ENCODE data around the gene SH3BGR.
"Not testable (repeated sequence)": the region's sequence is repeated elsewhere in the genome, so short reads cannot be mapped to it uniquely, and the experiment has no call there.

Gene SH3BGR

DNA sequence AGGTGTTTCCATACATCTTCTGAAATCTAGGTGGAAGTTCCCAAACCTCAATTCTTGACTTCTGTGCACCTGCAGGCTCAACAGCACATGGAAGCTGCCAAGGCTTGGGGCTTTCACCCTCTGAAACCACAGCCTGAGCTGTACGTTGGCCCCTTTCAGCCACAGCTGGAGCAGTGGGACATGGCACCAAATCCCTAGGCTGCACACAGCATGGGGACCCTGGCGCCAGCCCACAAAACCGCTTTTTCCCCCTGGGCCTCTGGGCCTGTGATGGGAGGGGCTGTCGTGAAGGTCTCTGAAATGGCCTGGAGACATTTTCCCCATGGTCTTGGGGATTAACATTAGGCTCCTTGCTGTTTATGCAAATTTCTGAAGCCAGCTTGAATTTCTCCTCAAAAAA lies 88.6 kb downstream of the SH3BGR start:
- DNase-seq = not testable (repeated sequence)

DNA sequence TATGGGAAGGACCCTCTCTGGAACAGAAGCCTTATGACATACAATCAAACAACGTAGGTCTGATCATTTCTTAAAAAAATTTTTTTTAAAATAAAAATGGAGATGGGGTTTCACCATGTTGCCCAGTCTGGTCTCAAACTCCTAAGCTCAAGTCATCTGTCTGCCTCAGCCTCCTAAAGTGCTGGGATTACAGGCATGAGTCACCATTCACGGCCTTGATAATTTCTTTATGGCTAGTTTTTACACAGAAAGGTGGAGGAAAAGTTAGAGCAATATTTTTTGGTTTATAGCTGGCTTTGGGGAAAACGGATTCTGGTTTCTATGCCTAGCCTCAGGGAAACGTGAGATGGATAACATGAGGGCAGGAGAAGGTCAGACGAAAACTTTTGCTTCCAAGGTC lies 91.0 kb downstream of the SH3BGR start:
- no peak for DNase-seq

DNA sequence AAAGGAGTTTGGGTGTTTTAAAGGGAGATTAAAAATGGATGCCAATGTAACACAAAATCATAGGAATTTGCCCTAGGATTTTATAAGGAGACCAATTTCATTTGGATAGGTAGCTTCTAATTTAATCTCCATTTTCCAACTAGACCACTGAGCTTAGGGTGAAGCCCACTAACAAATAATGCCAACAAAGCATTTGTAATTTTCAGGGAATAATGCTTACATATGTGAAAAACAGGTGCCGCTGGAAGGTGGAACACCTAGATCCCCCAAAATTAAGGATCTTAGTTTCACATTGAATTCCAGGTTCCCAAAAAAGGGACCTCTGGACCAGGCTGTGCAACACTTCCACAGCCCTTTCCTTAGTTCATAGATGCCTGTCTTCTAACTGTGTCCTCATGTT lies 94.8 kb downstream of the SH3BGR start:
- no peak for DNase-seq

DNA sequence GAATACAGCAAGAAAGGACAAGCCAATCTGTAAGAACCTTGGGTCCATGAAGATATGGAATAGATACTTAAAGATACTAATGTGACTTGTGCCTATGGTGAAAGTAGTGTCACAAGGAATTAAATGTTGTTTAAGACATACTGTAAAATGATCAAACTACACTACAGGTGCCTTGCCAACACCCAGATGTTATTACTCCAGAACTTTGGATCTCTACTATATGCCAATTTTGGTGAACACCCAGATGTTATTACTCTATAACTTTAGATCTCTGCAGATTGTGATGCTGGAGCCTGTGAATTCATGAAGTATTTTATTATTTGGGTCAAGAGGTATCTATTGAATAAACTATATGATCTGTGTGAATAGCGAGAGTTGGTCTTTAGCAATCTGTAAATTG lies 101.1 kb downstream of the SH3BGR start:
- DNase-seq = no peak

DNA sequence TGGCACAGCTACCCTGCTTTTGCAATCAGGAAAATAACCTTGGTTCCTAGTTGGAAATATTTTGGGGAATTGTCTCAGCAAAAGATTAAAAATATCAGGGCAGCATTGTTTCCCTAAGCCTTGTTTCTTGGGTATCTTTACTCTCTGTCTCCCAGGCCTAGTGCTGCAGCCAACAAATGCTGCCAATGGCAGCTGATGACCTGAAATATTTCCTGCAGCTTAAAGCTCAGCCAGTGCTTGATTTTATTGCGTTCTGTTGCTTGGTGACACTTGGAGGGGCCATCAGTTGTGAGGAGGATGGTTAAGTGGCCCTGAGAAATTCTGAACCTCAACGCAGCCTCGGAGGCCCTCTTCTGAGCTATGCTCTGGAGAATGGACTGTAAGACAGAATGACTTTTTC lies 101.6 kb downstream of the SH3BGR start:
- no peak for DNase-seq

DNA sequence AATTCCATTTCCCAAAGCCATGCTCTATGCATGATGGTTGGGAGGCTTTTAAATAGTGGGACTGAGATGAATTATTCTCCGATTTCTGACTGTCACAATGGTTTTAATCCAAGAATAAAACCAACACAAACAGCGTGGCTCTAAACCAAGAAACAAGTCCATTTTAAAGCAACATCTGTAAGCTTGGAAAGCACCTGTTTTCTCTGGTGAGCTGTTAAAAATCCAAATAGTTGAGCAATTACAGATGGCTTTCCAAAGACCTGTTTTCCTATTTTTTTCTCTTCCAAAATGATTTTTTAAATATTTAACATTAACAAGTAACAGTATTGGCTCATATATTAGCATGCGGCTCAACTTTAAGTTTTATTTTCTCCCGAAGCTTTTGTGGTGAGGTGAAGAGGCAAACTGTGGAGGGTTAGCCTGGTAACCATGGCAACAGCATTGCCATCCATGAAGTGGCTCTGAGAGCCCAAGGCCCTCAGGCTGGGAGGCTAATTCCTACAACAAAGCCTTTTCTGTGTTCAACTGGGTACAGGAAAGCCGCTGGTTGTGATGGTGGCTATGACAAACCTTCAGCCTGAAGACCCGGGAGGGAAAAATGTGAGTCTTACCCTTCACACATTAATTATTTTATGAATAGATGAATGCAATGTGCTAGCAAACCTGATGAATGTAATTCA lies 104.3 kb downstream of the SH3BGR start:
- DNase-seq = peak in 22 of 58 donors; percentile 2 to 46 (median 13)

DNA sequence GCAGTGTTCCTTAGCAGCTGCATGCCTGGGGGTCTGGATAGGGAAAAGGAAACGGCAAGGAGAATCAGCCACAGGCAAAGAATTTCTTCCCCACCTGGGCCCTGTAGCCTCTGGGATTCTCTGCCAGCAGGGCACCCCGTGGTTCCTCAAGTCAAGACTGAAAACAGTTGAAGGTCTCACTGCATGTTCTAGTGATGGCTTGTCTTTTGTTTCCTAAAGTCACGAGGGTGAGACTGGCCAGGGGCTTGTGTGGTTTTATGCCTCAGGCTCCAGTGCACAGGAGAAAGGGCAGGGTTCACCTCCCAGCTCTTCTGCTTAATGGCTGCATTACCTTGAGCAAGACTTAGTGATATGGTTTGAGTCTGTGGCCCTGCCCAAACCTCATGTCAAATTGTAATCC lies 107.7 kb downstream of the SH3BGR start:
- DNase-seq = no peak

DNA sequence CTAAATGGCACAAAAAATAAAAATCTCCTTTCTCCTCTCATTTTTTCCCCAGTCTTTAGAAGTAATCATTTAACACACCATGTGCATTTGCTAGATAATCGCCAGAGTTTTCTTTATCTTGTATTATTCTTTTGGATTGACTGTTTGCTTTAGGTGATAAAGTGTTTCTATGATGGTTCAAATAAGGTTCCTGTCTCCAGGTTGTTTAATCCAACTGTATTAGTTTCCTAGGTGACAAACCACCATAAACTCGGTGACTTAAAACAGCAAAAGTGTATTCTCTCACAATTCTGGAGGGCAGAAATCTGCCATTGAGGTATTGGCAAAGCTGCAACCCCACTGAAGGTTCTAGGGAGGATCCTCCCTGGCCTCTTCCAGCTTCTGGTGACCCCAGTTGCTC lies 109.4 kb downstream of the SH3BGR start:
- no peak for DNase-seq

DNA sequence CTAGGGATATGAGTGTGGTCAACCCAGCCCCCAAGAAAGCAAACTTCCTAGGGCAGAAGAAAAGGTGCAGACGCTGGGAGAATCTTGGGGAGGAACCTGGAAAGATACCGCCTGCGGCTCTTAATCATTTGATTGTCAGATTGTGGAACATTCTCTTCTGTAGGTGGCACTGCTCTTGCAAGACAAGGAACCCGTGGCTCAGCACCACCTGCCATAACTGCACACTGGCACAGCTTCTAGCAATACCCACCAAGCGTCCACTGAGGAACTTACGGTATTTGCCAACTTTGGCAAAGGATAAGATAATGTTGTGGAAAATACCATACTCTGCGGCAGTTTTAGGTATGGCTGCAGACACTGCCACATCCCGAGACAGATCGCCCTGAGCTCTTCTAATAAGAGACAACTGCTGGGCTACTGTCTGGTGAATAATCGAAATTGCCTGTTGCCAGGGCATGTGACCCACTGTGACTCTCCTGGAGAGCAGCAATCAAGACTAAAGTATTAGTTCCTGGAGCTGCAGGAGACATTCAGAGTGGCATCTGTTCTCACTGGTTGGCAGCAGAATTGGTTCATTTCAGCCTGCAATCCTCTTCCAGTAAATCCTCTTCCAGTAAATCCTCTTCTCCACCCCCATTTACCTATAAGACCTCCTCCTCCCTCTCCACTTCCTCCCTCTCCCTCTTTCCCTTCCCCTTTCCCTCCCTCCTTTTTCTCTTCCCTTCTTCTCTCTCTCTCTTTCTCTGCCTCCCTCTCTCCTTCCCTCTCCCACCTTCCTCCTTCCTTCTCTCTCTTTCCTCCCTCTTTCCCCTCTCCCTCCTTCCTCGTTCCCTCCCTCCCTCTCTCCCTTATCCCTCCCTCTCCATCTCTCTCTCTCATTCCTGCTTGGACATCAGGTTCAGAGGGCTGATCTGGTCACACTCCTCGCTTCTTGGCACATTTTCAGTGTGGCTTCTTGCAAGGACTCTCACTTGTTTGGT lies 111.3 kb downstream of the SH3BGR start:
- peak in 17 of 58 donors; percentile 2 to 41 (median 15) for DNase-seq

DNA sequence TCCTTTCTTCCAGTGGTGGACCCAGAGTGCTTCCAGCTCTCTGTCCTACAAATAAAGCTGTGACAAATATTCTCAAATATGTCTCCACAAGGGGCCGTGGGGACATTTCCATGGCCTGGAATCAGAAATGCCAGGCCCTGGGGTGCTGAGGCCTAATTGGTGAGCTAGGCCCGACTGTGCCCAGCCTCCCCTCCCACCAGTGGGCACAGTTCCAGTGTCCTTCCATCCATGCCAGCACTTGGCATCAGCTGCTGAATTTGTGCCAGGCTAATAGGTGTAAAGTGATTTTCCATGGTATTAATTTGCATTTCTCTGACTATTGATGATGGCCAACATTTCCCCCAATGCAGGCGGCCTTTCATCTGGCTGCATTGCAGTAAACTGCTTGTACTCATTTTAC lies 112.4 kb downstream of the SH3BGR start:
- DNase-seq = peak in 51 of 58 donors; percentile 11 to 85 (median 47)

Data from anterior cingulate cortex (tissue), 58 donors.